Measurements from ENCODE around the gene B4GALT5.

B4GALT5 gene

GRCh38 chr20:49585585-49586245, 128.0 kb downstream of the B4GALT5 start:
- no peak for DNase-seq (ENCODE audit: low spot score)
- FAIRE-seq, result no peak

GRCh38 chr20:49584418-49585382, 129.0 kb downstream of the B4GALT5 start:
- no peak for FAIRE-seq
- DNase-seq (ENCODE audit: low spot score), result no peak

- FAIRE-seq (no peak), DNase-seq (ENCODE audit: low spot score) (no peak)
These were observed 129.8 kb downstream of the B4GALT5 start for GRCh38 chr20:49583669-49584417.

GRCh38 chr20:49583343-49583668, 130.4 kb downstream of the B4GALT5 start:
- DNase-seq (ENCODE audit: low spot score), result no peak
- FAIRE-seq, result no peak

Data from urothelium cell line (cell line).